ENCODE data around the gene RAMAC. TPM values are rescaled to one million over a fixed set of nuclear protein-coding genes. Genes with fewer than 3 reads are reported as not detected.

The RAMAC gene
- total and polyA plus RNA-seq, 2 of the 4 experiments (the other 2 are of a cell fraction), result 23.6 to 29.6 TPM

DNA sequence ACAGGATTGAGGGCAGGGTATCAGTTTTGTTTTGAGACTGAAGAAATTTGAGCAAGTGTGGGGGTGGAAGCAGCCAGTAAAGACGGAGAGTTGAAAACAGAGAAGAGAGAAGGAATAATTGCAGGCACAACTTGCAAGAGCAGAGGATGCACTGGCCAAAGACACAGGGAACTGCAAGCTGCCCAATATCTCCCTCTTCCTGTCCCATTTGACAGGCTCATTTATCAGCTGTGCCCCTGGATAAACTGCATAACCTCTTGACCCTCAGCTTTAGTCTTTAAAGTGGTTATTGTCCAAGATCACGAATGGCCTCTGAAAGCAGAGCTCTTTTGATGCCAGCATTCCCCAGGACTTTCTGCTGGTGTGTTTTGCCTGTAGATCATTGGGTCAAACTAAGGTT lies 5.0 kb upstream of the RAMAC start:
- Histone ChIP-seq H3K9me1 (ENCODE audit: insufficient read depth, low read length) (peaks cover 8% of the 10 kb centered on the region), H3K27me3 (ENCODE audit: control insufficient read depth, insufficient read depth, low read length) (no peaks in the 10 kb centered on the region), H2BK5ac (ENCODE audit: low read depth, low read length, poor library complexity, severe bottlenecking) (no peak overlapping the region), H2AK9ac (replicated peaks; ENCODE audit: low read depth, low read length, poor library complexity) (no peak overlapping the region), H2BK120ac (ENCODE audit: low read depth, low read length) (no peak overlapping the region), H4K20me1 (ENCODE audit: insufficient read depth, low read length) (no peaks in the 10 kb centered on the region), H3K4me2 (ENCODE audit: low read depth, low read length) (no peak overlapping the region), H3K4me1 (ENCODE audit: control insufficient read depth, insufficient read depth, low read length) (peaks cover 3% of the 10 kb centered on the region; the same call in 1 of the 2 replicates), H3K14ac (replicated peaks; ENCODE audit: low read depth, low read length) (no peak overlapping the region), H2BK20ac (ENCODE audit: low read depth, low read length) (no peak overlapping the region), H4K8ac (ENCODE audit: low read depth in 2 of 2, low read length in 2 of 2) (no peak overlapping the region), H2AFZ (replicated peaks; ENCODE audit: low read length, poor library complexity) (no peak overlapping the region), H3K9me3 (ENCODE audit: control insufficient read depth, insufficient read depth, low read length) (no peaks in the 10 kb centered on the region), H3K23ac (ENCODE audit: low read depth, low read length) (no peak overlapping the region), H3K18ac (ENCODE audit: low read depth, low read length) (no peak overlapping the region), H2AK5ac (ENCODE audit: low read depth, low read length) (no peak overlapping the region), H3K9ac (ENCODE audit: low read depth, low read length) (no peak overlapping the region), H4K5ac (ENCODE audit: low read depth, low read length) (no peak overlapping the region), H3K79me1 (ENCODE audit: low read depth in 1 of 2, low read length in 2 of 2) (peaks cover 5 to 8% of the 10 kb centered on the region in 2 experiments), H3K4me3 (ENCODE audit: insufficient read depth, low read depth, low read length) (no peak overlapping the region), H2BK15ac (ENCODE audit: low read depth, low read length) (no peak overlapping the region), H3K4ac (ENCODE audit: low read depth, low read length) (no peak overlapping the region), H3K27ac (ENCODE audit: insufficient read depth, low read length) (no peak overlapping the region), H3K36me3 (ENCODE audit: control insufficient read depth, insufficient read depth, low read length) (no peaks in the 10 kb centered on the region), H4K91ac (ENCODE audit: insufficient read depth, low read depth, low read length) (no peak overlapping the region), H3K56ac (ENCODE audit: extremely low read depth, insufficient read depth, low read length) (no peak overlapping the region)
- dilution Hi-C loops (cut with HindIII; ENCODE audit: low sequenced_read_pairs, unreplicated experiment), result no loop called here
- POLR2A ChIA-PET (ENCODE audit: unreplicated experiment), result no interaction called here
- ATAC-seq (ENCODE audit: low read depth) (no peak), DNase-seq (no peak)
- no peak for TF ChIP-seq CHD1 (IDR thresholded peaks at IDR 0.05; ENCODE audit: low read depth, low read length)
- no peak for TF ChIP-seq NFE2L2 (IDR thresholded peaks at IDR 0.05; ENCODE audit: low read depth, low read length)
- no peak for TF ChIP-seq MXI1 (IDR thresholded peaks at IDR 0.05; ENCODE audit: borderline replicate concordance, low read depth, low read length)
- TF ChIP-seq, protein P1, sequence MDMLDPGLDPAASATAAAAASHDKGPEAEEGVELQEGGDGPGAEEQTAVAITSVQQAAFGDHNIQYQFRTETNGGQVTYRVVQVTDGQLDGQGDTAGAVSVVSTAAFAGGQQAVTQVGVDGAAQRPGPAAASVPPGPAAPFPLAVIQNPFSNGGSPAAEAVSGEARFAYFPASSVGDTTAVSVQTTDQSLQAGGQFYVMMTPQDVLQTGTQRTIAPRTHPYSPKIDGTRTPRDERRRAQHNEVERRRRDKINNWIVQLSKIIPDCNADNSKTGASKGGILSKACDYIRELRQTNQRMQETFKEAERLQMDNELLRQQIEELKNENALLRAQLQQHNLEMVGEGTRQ (IDR thresholded peaks at IDR 0.05; ENCODE audit: low read depth, low read length), result no peak
- no peak for TF ChIP-seq RAD21 (IDR thresholded peaks at IDR 0.05; ENCODE audit: low read length)
- no peak for TF ChIP-seq BHLHE40 (IDR thresholded peaks at IDR 0.05; ENCODE audit: low read depth, low read length)
- TF ChIP-seq, protein P2, sequence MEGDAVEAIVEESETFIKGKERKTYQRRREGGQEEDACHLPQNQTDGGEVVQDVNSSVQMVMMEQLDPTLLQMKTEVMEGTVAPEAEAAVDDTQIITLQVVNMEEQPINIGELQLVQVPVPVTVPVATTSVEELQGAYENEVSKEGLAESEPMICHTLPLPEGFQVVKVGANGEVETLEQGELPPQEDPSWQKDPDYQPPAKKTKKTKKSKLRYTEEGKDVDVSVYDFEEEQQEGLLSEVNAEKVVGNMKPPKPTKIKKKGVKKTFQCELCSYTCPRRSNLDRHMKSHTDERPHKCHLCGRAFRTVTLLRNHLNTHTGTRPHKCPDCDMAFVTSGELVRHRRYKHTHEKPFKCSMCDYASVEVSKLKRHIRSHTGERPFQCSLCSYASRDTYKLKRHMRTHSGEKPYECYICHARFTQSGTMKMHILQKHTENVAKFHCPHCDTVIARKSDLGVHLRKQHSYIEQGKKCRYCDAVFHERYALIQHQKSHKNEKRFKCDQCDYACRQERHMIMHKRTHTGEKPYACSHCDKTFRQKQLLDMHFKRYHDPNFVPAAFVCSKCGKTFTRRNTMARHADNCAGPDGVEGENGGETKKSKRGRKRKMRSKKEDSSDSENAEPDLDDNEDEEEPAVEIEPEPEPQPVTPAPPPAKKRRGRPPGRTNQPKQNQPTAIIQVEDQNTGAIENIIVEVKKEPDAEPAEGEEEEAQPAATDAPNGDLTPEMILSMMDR (conservative IDR thresholded peaks at IDR 0.05; ENCODE audit: low read depth, low read length), result no peak
- TF ChIP-seq POLR2A (IDR thresholded peaks at IDR 0.05; ENCODE audit: low read depth, low read length), result no peak
- TF ChIP-seq FOS (IDR thresholded peaks at IDR 0.05; ENCODE audit: low read depth, low read length), result no peak
- no peak for TF ChIP-seq SMC3 (IDR thresholded peaks at IDR 0.05; ENCODE audit: low read depth, low read length)
- no peak for TF ChIP-seq CEBPB (IDR thresholded peaks at IDR 0.05; ENCODE audit: low read depth, low read length)
- TF ChIP-seq MAZ (IDR thresholded peaks at IDR 0.05; ENCODE audit: borderline replicate concordance, low read depth, low read length), result no peak
- TF ChIP-seq RCOR1 (IDR thresholded peaks at IDR 0.05; ENCODE audit: insufficient replicate concordance, low read length), result no peak
- CTCF ChIA-PET, result no interaction called here
- no CpG with 5 or more reads among the region's 2 CpGs for WGBS, 2 experiments (ENCODE audit: extremely low coverage in 2 of 2, insufficient read length in 1 of 2)
- intact Hi-C loops (cut with micrococcal nuclease), result no loop called here
- BruUV-seq (replicated peaks), result no TSS peak
- in situ Hi-C loops (cut with MboI; ENCODE audit: low sequenced_read_pairs), result no loop called here
